GM19372 (cell line): ENCODE measurements around the gene LINGO4.
A peak's percentile ranks its signal among the peaks of the same experiment; 100 is the strongest.
"Not testable (repeated sequence)": the region's sequence is repeated elsewhere in the genome, so short reads cannot be mapped to it uniquely, and the experiment has no call there.

Source experiments
- ATAC-seq: cut with Tn5 transposase; IDR thresholded peaks from one replicate; pipeline ENCODE4 v1.9.1; 2021; ENCODE audit warnings: mild to moderate bottlenecking, low read depth, moderate library complexity; ENCODE audit not compliant: unreplicated experiment

Gene LINGO4

GRCh38 chr1:151790071-151790939, 14.9 kb downstream of the LINGO4 start, which contains the start of gene TDRKH:
Gene TDRKH (minus strand): TSS chr1:151790500. CDS start chr1:151783022, 7,478 bp downstream.
- peak; percentile 98 for ATAC-seq

GRCh38 chr1:151787689-151788088, 17.5 kb downstream of the LINGO4 start:
- ATAC-seq, result no peak

- no peak for ATAC-seq
Observed at GRCh38 chr1:151783796-151784195, 21.4 kb downstream of the LINGO4 start.

- ATAC-seq, result no peak
Observed at GRCh38 chr1:151782741-151783140, 22.5 kb downstream of the LINGO4 start.

- not testable (repeated sequence) for ATAC-seq
Observed at GRCh38 chr1:151782026-151782425, 23.2 kb downstream of the LINGO4 start.

- not testable (repeated sequence) for ATAC-seq
Observed at GRCh38 chr1:151780736-151781135, 24.5 kb downstream of the LINGO4 start.

GRCh38 chr1:151779852-151780251, 25.4 kb downstream of the LINGO4 start:
- no peak for ATAC-seq

- no peak for ATAC-seq
Observed at GRCh38 chr1:151777317-151777716, 27.9 kb downstream of the LINGO4 start.

- no peak for ATAC-seq
Observed at GRCh38 chr1:151776665-151777062, 28.6 kb downstream of the LINGO4 start.

GRCh38 chr1:151775894-151776664, 29.1 kb downstream of the LINGO4 start:
- ATAC-seq, result no peak

GRCh38 chr1:151774256-151774922, 30.8 kb downstream of the LINGO4 start:
- ATAC-seq, result no peak

GRCh38 chr1:151773702-151774101, 31.5 kb downstream of the LINGO4 start:
- no peak for ATAC-seq

- not testable (repeated sequence) for ATAC-seq
Observed at GRCh38 chr1:151769270-151769669, 35.9 kb downstream of the LINGO4 start.

- not testable (repeated sequence) for ATAC-seq
Observed at GRCh38 chr1:151768351-151769066, 36.7 kb downstream of the LINGO4 start.

GRCh38 chr1:151763990-151764389, 41.2 kb downstream of the LINGO4 start:
- no peak for ATAC-seq

- peak; percentile 97 for ATAC-seq
Observed at GRCh38 chr1:151762941-151763921, 42.0 kb downstream of the LINGO4 start, which contains the start of gene MRPL9. Gene MRPL9 (minus strand): TSS chr1:151763496. CDS start chr1:151763479, 17 bp downstream.

GRCh38 chr1:151760597-151761385, 44.4 kb downstream of the LINGO4 start:
- no peak for ATAC-seq

GRCh38 chr1:151759241-151759640, 46.0 kb downstream of the LINGO4 start:
- no peak for ATAC-seq
